Loucy (cell line): ENCODE data around the gene JPH4.

Experiments
- H2AFZ ChIP-seq: fragments of 200-600 bp; sonication (generic); 2 replicates; pipeline ENCODE4 v1.6.0; 2016; ENCODE audit warnings: antibody characterized with exemption, mild to moderate bottlenecking, low read length, moderate library complexity
- H3F3A ChIP-seq: fragments of 200-600 bp; 2 replicates; pipeline ENCODE4 v1.6.0; 2016; ENCODE audit warnings: antibody characterized with exemption, low read depth, mild to moderate bottlenecking
- H3K27me3 ChIP-seq: fragments of 200-600 bp; sonication (generic); 2 replicates; pipeline ENCODE4 v1.6.1; 2014; ENCODE audit warnings: low read length, mild to moderate bottlenecking; ENCODE audit not compliant: insufficient read depth, poor library complexity, severe bottlenecking
- H3K36me3 ChIP-seq: fragments of 200-600 bp; sonication (generic); 2 replicates; pipeline ENCODE4 v1.6.1; 2016; ENCODE audit warnings: low read length; ENCODE audit not compliant: insufficient read depth
- H3K4me1 ChIP-seq: fragments of 200-600 bp; sonication (generic); 2 replicates; pipeline ENCODE4 v1.5.1; 2014; ENCODE audit warnings: low read length, mild to moderate bottlenecking; ENCODE audit not compliant: insufficient read depth, poor library complexity, severe bottlenecking
- H3K4me2 ChIP-seq: fragments of 200-600 bp; sonication (generic); 2 replicates; pipeline ENCODE4 v1.6.0; 2014; ENCODE audit warnings: antibody characterized with exemption, low read length, low read depth, mild to moderate bottlenecking; ENCODE audit not compliant: poor library complexity, severe bottlenecking
- H3K4me3 ChIP-seq: fragments of 200-600 bp; sonication (generic); 2 replicates; pipeline ENCODE4 v1.5.1; 2014; ENCODE audit warnings: low read length, mild to moderate bottlenecking, mixed read lengths; ENCODE audit not compliant: poor library complexity, severe bottlenecking
- H3K79me2 ChIP-seq: fragments of 200-600 bp; sonication (generic); 2 replicates; pipeline ENCODE4 v1.6.1; 2014; ENCODE audit warnings: low read length; ENCODE audit not compliant: insufficient read depth
- H3K9ac ChIP-seq: fragments of 200-600 bp; sonication (generic); 2 replicates; pipeline ENCODE4 v1.6.0; 2014; ENCODE audit warnings: mild to moderate bottlenecking, low read depth, low read length, moderate library complexity; ENCODE audit not compliant: poor library complexity, severe bottlenecking
- H3K9me2 ChIP-seq: fragments of 200-600 bp; sonication (generic); replicated peaks from 2 replicates; pipeline ENCODE4 v1.6.1; 2016; ENCODE audit warnings: low read depth, low read length, mixed read lengths
- H3K9me3 ChIP-seq: fragments of 200-600 bp; sonication (generic); 2 replicates; pipeline ENCODE4 v1.6.1; 2014; ENCODE audit warnings: mild to moderate bottlenecking, antibody characterized with exemption, low read length, low read depth; ENCODE audit not compliant: insufficient read depth
- H4K20me1 ChIP-seq: fragments of 200-600 bp; sonication (generic); 2 replicates; pipeline ENCODE4 v1.6.0; 2014; ENCODE audit warnings: antibody characterized with exemption, low read length, mild to moderate bottlenecking; ENCODE audit not compliant: insufficient read depth, poor library complexity, severe bottlenecking
- EZH2phosphoT487 ChIP-seq: fragments of 200-600 bp; IDR thresholded peaks from 2 replicates; pipeline ENCODE4 v1.6.1; 2018; ENCODE audit warnings: antibody characterized with exemption, mild to moderate bottlenecking, moderate library complexity, borderline replicate concordance
- TF ChIP-seq, protein P1 (sequence below): fragments of 200-600 bp; sonication (generic); conservative IDR thresholded peaks from 2 replicates; pipeline ENCODE4 v1.5.1; 2014; ENCODE audit warnings: mild to moderate bottlenecking, antibody characterized with exemption, low read length

JPH4 gene

DNA sequence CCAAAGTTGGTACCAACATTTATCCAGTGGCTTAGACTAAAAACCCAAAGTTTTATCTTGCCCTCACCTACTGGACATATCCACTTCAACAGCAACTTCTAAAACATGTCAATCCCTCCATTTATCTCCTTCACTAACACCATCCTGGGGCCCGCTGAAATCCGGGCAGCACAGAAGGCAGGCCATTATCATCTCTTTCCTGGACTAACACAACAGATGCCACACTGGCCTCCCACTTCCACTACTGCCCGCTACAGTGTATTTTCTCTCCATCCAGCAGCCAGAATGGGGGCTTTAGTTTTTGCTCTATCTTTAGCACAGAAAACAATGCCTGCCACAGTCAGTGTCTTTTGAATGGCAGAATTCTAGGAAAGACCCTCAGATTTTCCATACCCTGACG lies 42.6 kb downstream of the JPH4 start:
- Histone ChIP-seq H3K4me1 (peaks cover under 1% of the 10 kb centered on the region), H3K4me3 (no peak overlapping the region), H3K9me3 (no peaks in the 10 kb centered on the region), H3K9me2 (no peaks in the 10 kb centered on the region), H3F3A (no peaks in the 10 kb centered on the region), H3K27me3 (no peaks in the 10 kb centered on the region), H3K36me3 (no peaks in the 10 kb centered on the region), H3K4me2 (no peak overlapping the region), H3K9ac (no peak overlapping the region), H4K20me1 (no peaks in the 10 kb centered on the region), H2AFZ (no peak overlapping the region), H3K79me2 (no peaks in the 10 kb centered on the region)
- no peak for TF ChIP-seq EZH2phosphoT487
- TF ChIP-seq, protein P1, sequence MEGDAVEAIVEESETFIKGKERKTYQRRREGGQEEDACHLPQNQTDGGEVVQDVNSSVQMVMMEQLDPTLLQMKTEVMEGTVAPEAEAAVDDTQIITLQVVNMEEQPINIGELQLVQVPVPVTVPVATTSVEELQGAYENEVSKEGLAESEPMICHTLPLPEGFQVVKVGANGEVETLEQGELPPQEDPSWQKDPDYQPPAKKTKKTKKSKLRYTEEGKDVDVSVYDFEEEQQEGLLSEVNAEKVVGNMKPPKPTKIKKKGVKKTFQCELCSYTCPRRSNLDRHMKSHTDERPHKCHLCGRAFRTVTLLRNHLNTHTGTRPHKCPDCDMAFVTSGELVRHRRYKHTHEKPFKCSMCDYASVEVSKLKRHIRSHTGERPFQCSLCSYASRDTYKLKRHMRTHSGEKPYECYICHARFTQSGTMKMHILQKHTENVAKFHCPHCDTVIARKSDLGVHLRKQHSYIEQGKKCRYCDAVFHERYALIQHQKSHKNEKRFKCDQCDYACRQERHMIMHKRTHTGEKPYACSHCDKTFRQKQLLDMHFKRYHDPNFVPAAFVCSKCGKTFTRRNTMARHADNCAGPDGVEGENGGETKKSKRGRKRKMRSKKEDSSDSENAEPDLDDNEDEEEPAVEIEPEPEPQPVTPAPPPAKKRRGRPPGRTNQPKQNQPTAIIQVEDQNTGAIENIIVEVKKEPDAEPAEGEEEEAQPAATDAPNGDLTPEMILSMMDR = no peak

DNA sequence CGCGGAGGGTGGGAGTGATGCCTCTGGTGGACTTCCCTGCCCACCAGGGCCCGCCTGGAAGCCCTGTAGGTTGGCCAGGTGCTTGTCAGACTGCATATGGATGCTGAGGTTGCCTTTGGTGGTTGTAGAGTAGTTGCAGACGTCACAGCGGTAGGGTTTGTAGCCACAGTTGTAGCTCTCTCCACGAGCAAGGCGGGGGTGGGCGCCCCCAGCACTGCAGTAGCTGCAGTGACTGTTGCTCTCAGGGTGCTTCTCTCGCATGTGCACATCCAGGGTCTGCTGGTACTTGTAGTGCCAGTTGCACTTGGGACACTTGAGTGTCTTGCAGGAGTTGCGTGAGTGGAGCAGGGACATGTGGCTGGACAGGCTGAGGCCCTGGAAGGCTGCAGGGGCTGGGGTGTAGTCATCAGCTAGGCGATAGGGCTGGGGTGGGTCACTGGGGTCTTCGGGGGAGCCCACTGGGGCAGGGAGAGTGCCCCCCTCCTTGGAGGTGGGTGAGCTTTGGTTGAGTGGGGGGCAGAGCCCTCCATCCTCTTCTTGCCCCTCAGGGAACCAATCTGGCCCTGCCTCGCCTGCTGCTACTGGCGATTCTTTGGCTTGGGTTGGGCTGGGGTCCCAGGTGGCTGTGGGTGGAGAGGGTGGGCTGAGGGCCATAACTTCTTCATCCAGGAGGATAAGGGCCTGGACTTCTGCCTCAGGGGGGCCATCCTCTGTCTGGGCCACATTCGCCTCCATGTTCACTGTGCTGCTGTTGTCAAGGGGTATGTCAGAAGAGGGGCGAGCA lies 44.7 kb downstream of the JPH4 start:
- no peaks in the 10 kb centered on the region for H3F3A ChIP-seq
- H2AFZ ChIP-seq = no peak overlapping the region
- H3K4me1 ChIP-seq = peaks cover 11% of the 10 kb centered on the region
- H3K4me3 ChIP-seq = no peak overlapping the region
- H4K20me1 ChIP-seq = no peaks in the 10 kb centered on the region
- no peak overlapping the region for H3K4me2 ChIP-seq
- no peaks in the 10 kb centered on the region for H3K36me3 ChIP-seq
- H3K9me3 ChIP-seq = no peaks in the 10 kb centered on the region
- no peak for TF ChIP-seq EZH2phosphoT487
- TF ChIP-seq, protein P1 = no peak
- H3K9ac ChIP-seq = no peak overlapping the region
- H3K79me2 ChIP-seq = no peaks in the 10 kb centered on the region
- H3K9me2 ChIP-seq = no peaks in the 10 kb centered on the region
- no peaks in the 10 kb centered on the region for H3K27me3 ChIP-seq

DNA sequence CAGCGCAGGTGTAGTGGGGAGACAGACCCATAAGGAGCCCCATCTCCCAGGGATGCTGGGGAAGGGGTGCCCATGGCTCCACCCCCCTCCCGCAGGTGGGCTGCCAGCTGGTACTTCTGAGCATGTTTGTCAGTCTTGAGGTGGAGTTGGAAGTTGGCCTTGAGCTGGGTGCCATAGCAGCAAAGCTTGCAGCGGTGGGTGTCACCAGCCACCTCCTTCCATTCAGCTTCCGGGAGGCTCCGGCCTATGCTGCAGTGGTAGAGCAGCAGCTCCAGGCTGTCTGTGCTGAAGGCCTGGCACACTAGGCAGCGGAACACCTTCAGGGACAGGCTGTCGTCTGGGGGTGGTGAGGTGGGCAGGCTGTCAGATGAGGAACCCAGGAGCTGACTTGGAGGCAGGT lies 45.9 kb downstream of the JPH4 start:
- Histone ChIP-seq H3K36me3 (no peaks in the 10 kb centered on the region), H3K9ac (no peak overlapping the region), H3K27me3 (no peaks in the 10 kb centered on the region), H4K20me1 (no peaks in the 10 kb centered on the region), H3K9me3 (no peaks in the 10 kb centered on the region), H3K4me3 (no peak overlapping the region), H2AFZ (no peak overlapping the region), H3K79me2 (no peaks in the 10 kb centered on the region), H3K9me2 (no peaks in the 10 kb centered on the region), H3F3A (no peaks in the 10 kb centered on the region), H3K4me1 (peaks cover 11% of the 10 kb centered on the region), H3K4me2 (no peak overlapping the region)
- TF ChIP-seq, protein P1 = no peak
- TF ChIP-seq EZH2phosphoT487 = no peak
